WTC11 (cell line): ENCODE results near the gene GLYATL2. TPM values are rescaled to one million over a fixed set of nuclear protein-coding genes. Genes with fewer than 3 reads are reported as not detected.

Experiments used
- ATAC-seq: fragments of 200-7000 bp; cut with Tn5 transposase; 2 replicates; pipeline ENCODE4 v1.10.0; 2021; ENCODE audit warnings: mild to moderate bottlenecking, moderate library complexity
- CTCF ChIA-PET: fragments of 300-600 bp; sonication (Branson Sonifier 250); formaldehyde crosslinking; loops from one replicate; lab custom pipeline; 2021; ENCODE audit warnings: antibody characterized with exemption; lab: Charles Lee
- POLR2A ChIA-PET: fragments of 350-600 bp; sonication (Branson Sonifier 250); formaldehyde crosslinking; loops from one replicate; lab custom pipeline; 2021; ENCODE audit warnings: antibody characterized with exemption; lab: Charles Lee
- DNase-seq: peaks from one replicate; pipeline ENCODE4 v3.0.0; 2021; ENCODE audit warnings: low spot score
- H3K27ac Mint-ChIP-seq: 2 replicates; pipeline ENCODE4 v1.8.0; 2021; ENCODE audit warnings: mixed read lengths
- H3K27me3 Mint-ChIP-seq: 2 replicates; pipeline ENCODE4 v1.8.0; 2021; ENCODE audit warnings: low read depth, mild to moderate bottlenecking, moderate library complexity, mixed read lengths
- H3K36me3 Mint-ChIP-seq: 2 replicates; pipeline ENCODE4 v1.8.0; 2021; ENCODE audit warnings: mixed read lengths
- H3K4me1 Mint-ChIP-seq: 2 replicates; pipeline ENCODE4 v1.8.0; 2022; ENCODE audit warnings: mixed read lengths
- H3K4me3 Mint-ChIP-seq: 2 replicates; pipeline ENCODE4 v1.8.0; 2021; ENCODE audit warnings: mild to moderate bottlenecking, moderate library complexity, mixed read lengths
- H3K9me3 Mint-ChIP-seq: 2 replicates; pipeline ENCODE4 v1.8.0; 2021; ENCODE audit warnings: mixed read lengths
- ATF1 ChIP-seq: sonication (generic); formaldehyde crosslinking; IDR thresholded peaks from 2 replicates; pipeline ENCODE4 v1.8.1; 2023; ENCODE audit warnings: mild to moderate bottlenecking, moderate library complexity, missing genetic modification reagents
- CBFB ChIP-seq: sonication (generic); formaldehyde crosslinking; IDR thresholded peaks from 2 replicates; pipeline ENCODE4 v1.8.1; 2022; ENCODE audit warnings: mild to moderate bottlenecking, low read depth, missing genetic modification reagents
- CREM ChIP-seq: sonication (generic); formaldehyde crosslinking; IDR thresholded peaks from 2 replicates; pipeline ENCODE4 v1.8.1; 2022; ENCODE audit warnings: mild to moderate bottlenecking, missing genetic modification reagents, moderate library complexity
- ETV6 ChIP-seq: sonication (generic); formaldehyde crosslinking; IDR thresholded peaks from 2 replicates; pipeline ENCODE4 v1.8.1; 2022; ENCODE audit warnings: mild to moderate bottlenecking, missing genetic modification reagents
- GRHL2 ChIP-seq: fragments of 250-450 bp; sonication (Bioruptor Pico); IDR thresholded peaks from 2 replicates; pipeline ENCODE4 v1.8.0; 2022; ENCODE audit warnings: mild to moderate bottlenecking, moderate library complexity; ENCODE audit not compliant: insufficient replicate concordance, severe bottlenecking
- GTF2I ChIP-seq: fragments of 250-450 bp; sonication (Bioruptor Pico); conservative IDR thresholded peaks from 2 replicates; pipeline ENCODE4 v1.4.0; 2021; ENCODE audit warnings: mild to moderate bottlenecking
- HMGA2 ChIP-seq: fragments of 250-450 bp; sonication (Bioruptor Pico); IDR thresholded peaks from 2 replicates; pipeline ENCODE4 v1.4.0; 2021; ENCODE audit warnings: mild to moderate bottlenecking, moderate library complexity
- JAZF1 ChIP-seq: fragments of 250-450 bp; sonication (Bioruptor Pico); IDR thresholded peaks from 2 replicates; pipeline ENCODE4 v1.9.0; 2021; ENCODE audit warnings: moderate library complexity, mild to moderate bottlenecking, inconsistent platforms
- JUN ChIP-seq: sonication (generic); formaldehyde crosslinking; IDR thresholded peaks from 2 replicates; pipeline ENCODE4 v1.8.0; 2023; ENCODE audit warnings: mild to moderate bottlenecking, missing genetic modification reagents
- NFYB ChIP-seq: sonication (generic); formaldehyde crosslinking; conservative IDR thresholded peaks from 2 replicates; pipeline ENCODE4 v1.8.0; 2022; ENCODE audit warnings: low read depth, missing genetic modification reagents
- OVOL2 ChIP-seq: fragments of 250-450 bp; sonication (Bioruptor Pico); IDR thresholded peaks from 2 replicates; pipeline ENCODE4 v1.9.0; 2021; ENCODE audit warnings: mild to moderate bottlenecking, borderline replicate concordance
- PRRX2 ChIP-seq: fragments of 250-450 bp; sonication (Bioruptor Pico); IDR thresholded peaks from 2 replicates; pipeline ENCODE4 v1.8.0; 2021; ENCODE audit warnings: mild to moderate bottlenecking
- SOX15 ChIP-seq: fragments of 250-450 bp; sonication (Bioruptor Pico); IDR thresholded peaks from 2 replicates; pipeline ENCODE4 v1.9.0; 2021; ENCODE audit warnings: mild to moderate bottlenecking
- SP1 ChIP-seq: sonication (generic); formaldehyde crosslinking; conservative IDR thresholded peaks from 2 replicates; pipeline ENCODE4 v1.8.1; 2022; ENCODE audit warnings: missing genetic modification reagents
- TP53 ChIP-seq: sonication (generic); formaldehyde crosslinking; IDR thresholded peaks from 2 replicates; pipeline ENCODE4 v1.8.1; 2023; ENCODE audit warnings: mild to moderate bottlenecking, missing genetic modification reagents
- ZNF138 ChIP-seq: sonication (generic); formaldehyde crosslinking; conservative IDR thresholded peaks from 2 replicates; pipeline ENCODE4 v1.8.1; 2022; ENCODE audit warnings: mild to moderate bottlenecking, moderate library complexity, missing genetic modification reagents
- ZNF219 ChIP-seq: sonication (generic); formaldehyde crosslinking; IDR thresholded peaks from 2 replicates; pipeline ENCODE4 v1.8.0; 2023; ENCODE audit warnings: missing genetic modification reagents, mild to moderate bottlenecking, borderline replicate concordance
- ZNF232 ChIP-seq: sonication (generic); formaldehyde crosslinking; IDR thresholded peaks from 2 replicates; pipeline ENCODE4 v1.8.0; 2022; ENCODE audit warnings: mild to moderate bottlenecking, missing genetic modification reagents
- ZNF263 ChIP-seq: sonication (generic); formaldehyde crosslinking; IDR thresholded peaks from 2 replicates; pipeline ENCODE4 v1.8.1; 2022; ENCODE audit warnings: low read depth, mild to moderate bottlenecking, moderate library complexity, missing genetic modification reagents
- ZNF396 ChIP-seq: fragments of 250-450 bp; sonication (Bioruptor Pico); IDR thresholded peaks from 2 replicates; pipeline ENCODE4 v1.8.0; 2021; ENCODE audit warnings: mild to moderate bottlenecking, moderate library complexity, borderline replicate concordance
- total RNA-seq: library from RNA; stranded (reverse); gene quantifications from 3 replicates; pipeline ENCODE4 v1.2.3, GENCODE V29; 2021
- TF ChIP-seq, protein P1 (sequence below): sonication (generic); formaldehyde crosslinking; IDR thresholded peaks from 2 replicates; pipeline ENCODE4 v1.8.1; 2022; ENCODE audit warnings: low read depth, missing genetic modification reagents, borderline replicate concordance
- TF ChIP-seq, protein P2 (sequence below): fragments of 250-450 bp; sonication (Bioruptor Pico); conservative IDR thresholded peaks from 2 replicates; pipeline ENCODE4 v1.9.0; 2021; ENCODE audit warnings: mild to moderate bottlenecking
- TF ChIP-seq, protein P3 (sequence below): sonication (generic); formaldehyde crosslinking; IDR thresholded peaks from 2 replicates; pipeline ENCODE4 v1.8.0; 2023; ENCODE audit warnings: missing genetic modification reagents
- TF ChIP-seq, protein P4 (sequence below): sonication (generic); formaldehyde crosslinking; conservative IDR thresholded peaks from 2 replicates; pipeline ENCODE4 v1.8.1; 2022; ENCODE audit warnings: mild to moderate bottlenecking, missing genetic modification reagents
- TF ChIP-seq, protein P5 (sequence below): sonication (generic); formaldehyde crosslinking; IDR thresholded peaks from 2 replicates; pipeline ENCODE4 v1.8.0; 2022; ENCODE audit warnings: mild to moderate bottlenecking, missing genetic modification reagents
- TF ChIP-seq, protein P6 (sequence below): sonication (generic); formaldehyde crosslinking; IDR thresholded peaks from 2 replicates; pipeline ENCODE4 v1.8.1; 2023; ENCODE audit warnings: mild to moderate bottlenecking, moderate library complexity, missing genetic modification reagents

The GLYATL2 gene
- total RNA-seq, 1 experiment from 2014 or later, result 0.20 TPM

DNA sequence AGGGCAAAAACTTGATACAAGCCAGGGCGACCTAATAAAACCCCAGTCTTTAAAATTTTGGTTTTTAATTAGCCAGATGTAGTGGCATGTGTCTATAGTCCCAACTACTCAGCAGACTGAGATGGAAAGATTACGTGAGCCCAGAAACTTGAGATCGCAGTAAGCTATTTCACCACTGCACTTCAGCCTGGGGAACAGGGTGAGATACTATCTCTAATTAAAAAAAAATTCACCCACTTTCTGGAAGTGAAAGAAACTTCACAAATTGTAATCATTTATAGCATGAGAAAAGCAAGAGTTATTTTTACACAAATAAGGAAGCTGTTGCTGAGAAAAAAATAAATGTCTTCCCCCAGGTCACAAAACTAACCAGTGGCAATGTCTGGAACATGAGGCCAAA is 882 bp upstream of the GLYATL2 start:
- Mint-ChIP-seq H3K27me3 (peaks cover 6% of the 10 kb centered on the region), H3K27ac (no peak overlapping the region), H3K4me3 (no peak overlapping the region), H3K36me3 (peaks cover 2% of the 10 kb centered on the region; the same call in 1 of the 2 replicates), H3K4me1 (no peaks in the 10 kb centered on the region), H3K9me3 (peaks cover 46% of the 10 kb centered on the region)
- DNase-seq (no peak), ATAC-seq (no peak)
- TF ChIP-seq PRRX2 (CRISPR knock-in tag) (no peak), CBFB (CRISPR knock-in tag) (no peak), OVOL2 (CRISPR knock-in tag) (no peak), GRHL2 (no peak), ZNF396 (CRISPR knock-in tag) (no peak), HMGA2 (CRISPR knock-in tag) (no peak), JAZF1 (CRISPR knock-in tag) (no peak), ZNF138 (CRISPR knock-in tag) (no peak), ATF1 (no peak), SOX15 (no peak), TP53 (CRISPR knock-in tag) (no peak), ZNF263 (CRISPR knock-in tag) (no peak), ZNF219 (CRISPR knock-in tag) (no peak), NFYB (CRISPR knock-in tag) (no peak), JUN (CRISPR knock-in tag) (no peak)
- TF ChIP-seq, protein P1, sequence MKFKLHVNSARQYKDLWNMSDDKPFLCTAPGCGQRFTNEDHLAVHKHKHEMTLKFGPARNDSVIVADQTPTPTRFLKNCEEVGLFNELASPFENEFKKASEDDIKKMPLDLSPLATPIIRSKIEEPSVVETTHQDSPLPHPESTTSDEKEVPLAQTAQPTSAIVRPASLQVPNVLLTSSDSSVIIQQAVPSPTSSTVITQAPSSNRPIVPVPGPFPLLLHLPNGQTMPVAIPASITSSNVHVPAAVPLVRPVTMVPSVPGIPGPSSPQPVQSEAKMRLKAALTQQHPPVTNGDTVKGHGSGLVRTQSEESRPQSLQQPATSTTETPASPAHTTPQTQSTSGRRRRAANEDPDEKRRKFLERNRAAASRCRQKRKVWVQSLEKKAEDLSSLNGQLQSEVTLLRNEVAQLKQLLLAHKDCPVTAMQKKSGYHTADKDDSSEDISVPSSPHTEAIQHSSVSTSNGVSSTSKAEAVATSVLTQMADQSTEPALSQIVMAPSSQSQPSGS (CRISPR knock-in tag), result no peak
- TF ChIP-seq, protein P2, sequence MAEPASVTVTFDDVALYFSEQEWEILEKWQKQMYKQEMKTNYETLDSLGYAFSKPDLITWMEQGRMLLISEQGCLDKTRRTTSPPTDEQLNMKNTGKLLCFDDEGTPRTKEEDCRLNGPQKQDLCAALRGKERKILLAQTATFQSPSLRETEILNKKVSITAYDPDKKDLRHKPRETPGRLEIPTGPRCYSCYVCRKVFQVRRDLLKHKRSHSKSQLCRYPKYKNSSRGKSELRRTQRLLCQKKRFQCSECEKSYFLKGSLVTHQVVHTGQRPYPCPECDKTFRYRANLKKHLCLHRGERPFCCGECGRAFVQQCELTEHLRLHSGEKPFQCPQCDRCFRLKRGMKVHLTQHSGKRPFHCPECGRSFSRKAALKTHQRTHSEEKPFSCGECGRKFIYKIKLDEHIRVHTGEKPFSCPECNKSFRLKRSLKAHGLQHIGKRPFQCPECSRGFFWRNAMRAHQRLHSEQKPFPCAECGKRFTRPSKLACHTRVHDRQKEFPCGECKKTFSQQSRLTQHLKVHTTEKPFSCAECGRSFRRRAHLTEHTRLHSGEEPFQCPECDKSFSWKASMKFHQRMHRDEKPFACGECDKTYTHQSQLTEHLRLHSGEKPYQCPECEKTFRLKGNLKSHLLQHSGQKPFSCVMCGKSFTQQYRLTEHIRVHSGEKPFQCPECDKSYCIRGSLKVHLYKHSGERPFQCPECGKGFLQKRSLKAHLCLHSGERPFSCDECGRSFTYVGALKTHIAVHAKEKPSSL (CRISPR knock-in tag), result no peak
- TF ChIP-seq, protein P3, sequence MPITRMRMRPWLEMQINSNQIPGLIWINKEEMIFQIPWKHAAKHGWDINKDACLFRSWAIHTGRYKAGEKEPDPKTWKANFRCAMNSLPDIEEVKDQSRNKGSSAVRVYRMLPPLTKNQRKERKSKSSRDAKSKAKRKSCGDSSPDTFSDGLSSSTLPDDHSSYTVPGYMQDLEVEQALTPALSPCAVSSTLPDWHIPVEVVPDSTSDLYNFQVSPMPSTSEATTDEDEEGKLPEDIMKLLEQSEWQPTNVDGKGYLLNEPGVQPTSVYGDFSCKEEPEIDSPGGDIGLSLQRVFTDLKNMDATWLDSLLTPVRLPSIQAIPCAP (CRISPR knock-in tag), result no peak
- ChIA-PET POLR2A (no interaction called here), CTCF (no interaction called here)

DNA sequence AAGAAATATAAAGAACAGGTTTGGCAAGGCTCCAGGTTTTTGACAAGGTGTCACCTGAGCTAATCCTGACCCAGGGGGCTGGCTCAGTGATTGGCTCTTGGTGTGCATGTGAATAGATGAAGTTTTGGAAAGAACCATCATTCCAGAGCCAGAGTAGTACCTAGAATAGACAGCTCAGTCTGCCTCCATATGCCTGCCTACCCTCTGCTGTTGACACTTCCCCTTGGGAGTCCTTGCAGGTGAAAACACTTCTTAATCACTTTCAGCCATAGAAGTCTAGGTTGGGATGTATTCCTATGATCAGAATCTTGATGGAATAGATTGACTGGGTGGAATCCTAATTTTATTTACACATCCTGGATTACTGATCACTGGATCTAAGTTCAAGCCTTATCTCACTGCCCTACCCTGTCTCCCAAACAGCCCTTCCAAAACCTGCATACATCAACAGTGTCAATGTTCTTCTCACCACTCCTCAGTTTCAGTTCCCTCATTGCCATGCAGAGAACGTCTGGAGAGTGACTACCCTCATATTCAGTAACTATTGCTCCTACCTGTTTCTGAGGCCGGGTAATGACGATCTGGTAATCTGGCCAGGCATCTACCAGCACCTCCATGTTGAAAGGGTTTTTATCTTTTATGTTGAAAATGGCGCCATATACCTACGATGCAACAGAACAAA is 6.7 kb downstream of the GLYATL2 start:
- peaks cover 4% of the 10 kb centered on the region for H3K27me3 Mint-ChIP-seq
- ATAC-seq (no peak), DNase-seq (no peak)
- H3K36me3 Mint-ChIP-seq, result peaks cover 13% of the 10 kb centered on the region
- ChIA-PET POLR2A (no interaction called here), CTCF (no interaction called here)
- H3K27ac Mint-ChIP-seq, result no peak overlapping the region
- no peak overlapping the region for H3K4me3 Mint-ChIP-seq
- no peaks in the 10 kb centered on the region for H3K4me1 Mint-ChIP-seq
- peaks cover 80% of the 10 kb centered on the region for H3K9me3 Mint-ChIP-seq
- no peak for TF ChIP-seq PRRX2 (CRISPR knock-in tag)
- TF ChIP-seq, protein P4, sequence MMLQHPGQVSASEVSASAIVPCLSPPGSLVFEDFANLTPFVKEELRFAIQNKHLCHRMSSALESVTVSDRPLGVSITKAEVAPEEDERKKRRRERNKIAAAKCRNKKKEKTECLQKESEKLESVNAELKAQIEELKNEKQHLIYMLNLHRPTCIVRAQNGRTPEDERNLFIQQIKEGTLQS (CRISPR knock-in tag), result no peak
- no peak for TF ChIP-seq SP1 (CRISPR knock-in tag)
- TF ChIP-seq, protein P5, sequence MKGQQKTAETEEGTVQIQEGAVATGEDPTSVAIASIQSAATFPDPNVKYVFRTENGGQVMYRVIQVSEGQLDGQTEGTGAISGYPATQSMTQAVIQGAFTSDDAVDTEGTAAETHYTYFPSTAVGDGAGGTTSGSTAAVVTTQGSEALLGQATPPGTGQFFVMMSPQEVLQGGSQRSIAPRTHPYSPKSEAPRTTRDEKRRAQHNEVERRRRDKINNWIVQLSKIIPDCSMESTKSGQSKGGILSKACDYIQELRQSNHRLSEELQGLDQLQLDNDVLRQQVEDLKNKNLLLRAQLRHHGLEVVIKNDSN, result no peak
- no peak for TF ChIP-seq CREM
- no peak for TF ChIP-seq GRHL2
- no peak for TF ChIP-seq ZNF219 (CRISPR knock-in tag)
- TF ChIP-seq ETV6 (CRISPR knock-in tag), result no peak
- no peak for TF ChIP-seq ZNF232 (CRISPR knock-in tag)
- TF ChIP-seq GTF2I (CRISPR knock-in tag), result no peak
- TF ChIP-seq, protein P6, sequence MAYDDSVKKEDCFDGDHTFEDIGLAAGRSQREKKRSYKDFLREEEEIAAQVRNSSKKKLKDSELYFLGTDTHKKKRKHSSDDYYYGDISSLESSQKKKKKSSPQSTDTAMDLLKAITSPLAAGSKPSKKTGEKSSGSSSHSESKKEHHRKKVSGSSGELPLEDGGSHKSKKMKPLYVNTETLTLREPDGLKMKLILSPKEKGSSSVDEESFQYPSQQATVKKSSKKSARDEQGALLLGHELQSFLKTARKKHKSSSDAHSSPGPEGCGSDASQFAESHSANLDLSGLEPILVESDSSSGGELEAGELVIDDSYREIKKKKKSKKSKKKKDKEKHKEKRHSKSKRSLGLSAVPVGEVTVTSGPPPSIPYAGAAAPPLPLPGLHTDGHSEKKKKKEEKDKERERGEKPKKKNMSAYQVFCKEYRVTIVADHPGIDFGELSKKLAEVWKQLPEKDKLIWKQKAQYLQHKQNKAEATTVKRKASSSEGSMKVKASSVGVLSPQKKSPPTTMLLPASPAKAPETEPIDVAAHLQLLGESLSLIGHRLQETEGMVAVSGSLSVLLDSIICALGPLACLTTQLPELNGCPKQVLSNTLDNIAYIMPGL (CRISPR knock-in tag), result no peak
